Type B pancreatic cell (in vitro differentiated cells): Measurements from ENCODE around the gene GPR137. TPM values are rescaled to one million over a fixed set of nuclear protein-coding genes. Genes with fewer than 3 reads are reported as not detected.
"Not testable (repeated sequence)": the region's sequence is repeated elsewhere in the genome, so short reads cannot be mapped to it uniquely, and the experiment has no call there.

Experiments
- DNase-seq: peaks from one replicate; pipeline ENCODE4 v3.0.0; 2021; ENCODE audit warnings: mixed read lengths; ENCODE audit not compliant: unreplicated experiment; ENCODE audit errors: extremely low spot score
- H3K27ac Mint-ChIP-seq: 2 replicates; pipeline ENCODE4 v1.8.0; 2021; ENCODE audit warnings: mild to moderate bottlenecking, mixed read lengths
- H3K27me3 Mint-ChIP-seq: 2 replicates; pipeline ENCODE4 v1.8.0; 2021; ENCODE audit warnings: mixed read lengths
- H3K36me3 Mint-ChIP-seq: 2 replicates; pipeline ENCODE4 v1.8.0; 2021; ENCODE audit warnings: mixed read lengths
- H3K4me1 Mint-ChIP-seq: one replicate; pipeline ENCODE4 v1.8.0; 2021; ENCODE audit warnings: mixed read lengths; ENCODE audit not compliant: unreplicated experiment
- H3K4me3 Mint-ChIP-seq: 2 replicates; pipeline ENCODE4 v1.8.0; 2021; ENCODE audit warnings: mild to moderate bottlenecking, mixed read lengths
- H3K9me3 Mint-ChIP-seq: 2 replicates; pipeline ENCODE4 v1.8.0; 2021; ENCODE audit warnings: mixed read lengths
- CTCF ChIP-seq: fragments of 200-600 bp; sonication (generic); conservative IDR thresholded peaks from 2 replicates; pipeline ENCODE4 v1.5.0; 2021; ENCODE audit warnings: antibody characterized with exemption, mild to moderate bottlenecking
- total RNA-seq: library from RNA; stranded (reverse); gene quantifications from 2 replicates; pipeline ENCODE4 v1.2.1, GENCODE V29; 2021; ENCODE audit warnings: low replicate concordance

The GPR137 gene
- total RNA-seq, 1 donor from 2014 or later: 47.9 TPM

- DNase-seq: no peak
- H3K36me3 Mint-ChIP-seq: peaks cover 3% of the 10 kb centered on the region
- H3K9me3 Mint-ChIP-seq: no peaks in the 10 kb centered on the region
- H3K27ac Mint-ChIP-seq: peak overlapping the region; percentile 99
- no peak for TF ChIP-seq CTCF
- peak overlapping the region; percentile 94 for H3K4me3 Mint-ChIP-seq
- H3K4me1 Mint-ChIP-seq: peaks cover 19% of the 10 kb centered on the region
- no peaks in the 10 kb centered on the region for H3K27me3 Mint-ChIP-seq
These were observed 40.7 kb upstream of the GPR137 start for GRCh38 chr11:64244966-64245365.

- Mint-ChIP-seq H3K4me1 (peaks cover 16% of the 10 kb centered on the region), H3K27me3 (no peaks in the 10 kb centered on the region), H3K36me3 (no peaks in the 10 kb centered on the region), H3K9me3 (no peaks in the 10 kb centered on the region), H3K4me3 (peak overlapping the region; percentile 94), H3K27ac (peak overlapping the region; percentile 99)
- no peak for DNase-seq
- TF ChIP-seq CTCF: no peak
These were observed 40.2 kb upstream of the GPR137 start for GRCh38 chr11:64245401-64245796.

GRCh38 chr11:64245797-64246620 lies 39.6 kb upstream of the GPR137 start:
- Mint-ChIP-seq H3K4me3 (peak overlapping the region; percentile 94), H3K27me3 (no peaks in the 10 kb centered on the region), H3K36me3 (no peaks in the 10 kb centered on the region), H3K27ac (peak overlapping the region; percentile 99), H3K4me1 (peaks cover 16% of the 10 kb centered on the region), H3K9me3 (no peaks in the 10 kb centered on the region)
- TF ChIP-seq CTCF: peak; percentile 17
- no peak for DNase-seq

- DNase-seq, H3K27me3 Mint-ChIP-seq, H3K9me3 Mint-ChIP-seq, H3K36me3 Mint-ChIP-seq, H3K27ac Mint-ChIP-seq: not testable (repeated sequence)
- H3K4me3 Mint-ChIP-seq: peak overlapping the region; percentile 94
- peaks cover 16% of the 10 kb centered on the region for H3K4me1 Mint-ChIP-seq
These were observed 39.1 kb upstream of the GPR137 start for GRCh38 chr11:64246621-64246870.

GRCh38 chr11:64246871-64247728 lies 38.5 kb upstream of the GPR137 start, which contains the start of gene PPP1R14B:
PPP1R14B (minus strand) TSS chr11:64246943; CDS start chr11:64246673, 270 bp downstream.
- H3K4me3 Mint-ChIP-seq: peak within 1 kb of the TSS; percentile 94
- TF ChIP-seq CTCF: peak; percentile 33
- H3K36me3 Mint-ChIP-seq: no peaks in the 10 kb centered on the region
- H3K4me1 Mint-ChIP-seq: peaks cover 16% of the 10 kb centered on the region
- no peaks in the 10 kb centered on the region for H3K27me3 Mint-ChIP-seq
- peak within 1 kb of the TSS; percentile 99 for H3K27ac Mint-ChIP-seq
- DNase-seq: peak; percentile 90
- no peaks in the 10 kb centered on the region for H3K9me3 Mint-ChIP-seq
